ENCODE measurements around the gene TMEM176A.
"Not testable (repeated sequence)": the region's sequence is repeated elsewhere in the genome, so short reads cannot be mapped to it uniquely, and the experiment has no call there.

The TMEM176A gene

DNA sequence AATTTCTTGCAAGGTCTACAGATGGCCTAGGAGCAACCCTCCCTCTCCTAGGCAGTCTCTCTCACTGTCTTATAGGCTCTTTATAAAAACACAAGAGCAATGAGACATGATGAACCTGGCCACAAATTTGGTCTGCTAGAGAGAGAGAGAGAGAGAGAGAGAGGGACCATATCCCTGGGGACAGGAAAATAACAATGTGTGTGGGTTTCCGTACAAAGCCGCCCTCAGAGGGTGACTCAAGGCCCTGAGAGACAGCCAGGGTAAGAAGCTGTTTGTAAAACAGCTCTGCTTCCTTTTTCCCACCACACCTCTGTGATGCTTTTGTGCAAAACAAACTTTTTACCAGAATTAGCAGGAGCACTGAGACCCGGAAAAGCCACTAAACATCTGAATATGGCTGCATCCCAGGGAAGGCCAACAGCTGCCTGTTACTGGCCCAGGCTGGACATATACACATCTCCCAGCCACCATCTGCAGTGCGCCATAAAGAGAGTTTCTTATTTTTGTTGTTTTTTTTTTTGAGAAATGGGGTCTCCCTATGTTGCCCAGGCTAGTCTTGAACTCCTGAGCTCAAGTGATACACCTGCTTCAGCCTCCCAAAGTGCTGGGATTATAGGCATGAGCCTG is 45.0 kb upstream of the TMEM176A start:
- Histone ChIP-seq H3K4me1 (no peaks in the 10 kb centered on the region), H3K27me3 (no peaks in the 10 kb centered on the region; the same call in 1 of the 2 replicates), H3K4me3 (ENCODE audit: low read depth, low read length) (no peak overlapping the region), H3K36me3 (no peaks in the 10 kb centered on the region), H3K9me3 (no peaks in the 10 kb centered on the region)
- no peak for TF ChIP-seq CTCF (IDR thresholded peaks at IDR 0.05; ENCODE audit: low read depth, low read length)
- DNase-seq, result no peak

- DNase-seq, result no peak
- no peaks in the 10 kb centered on the region; the same call in 1 of the 2 replicates for H3K27me3 ChIP-seq
- no peaks in the 10 kb centered on the region for H3K9me3 ChIP-seq
- no peaks in the 10 kb centered on the region for H3K36me3 ChIP-seq
- H3K4me1 ChIP-seq, result no peaks in the 10 kb centered on the region
- no peak overlapping the region for H3K4me3 ChIP-seq (ENCODE audit: low read depth, low read length)
- TF ChIP-seq CTCF (IDR thresholded peaks at IDR 0.05; ENCODE audit: low read depth, low read length), result no peak
Observed at GRCh38 chr7:150756166-150756565, 44.4 kb upstream of the TMEM176A start.

- Histone ChIP-seq H3K4me1 (no peaks in the 10 kb centered on the region), H3K36me3 (no peaks in the 10 kb centered on the region), H3K9me3 (no peaks in the 10 kb centered on the region), H3K27me3 (no peaks in the 10 kb centered on the region; the same call in 1 of the 2 replicates), H3K4me3 (ENCODE audit: low read depth, low read length) (no peak overlapping the region)
- no peak for DNase-seq
- TF ChIP-seq CTCF (IDR thresholded peaks at IDR 0.05; ENCODE audit: low read depth, low read length), result peak; percentile 44
Observed at GRCh38 chr7:150756858-150757257, 43.7 kb upstream of the TMEM176A start.

DNA sequence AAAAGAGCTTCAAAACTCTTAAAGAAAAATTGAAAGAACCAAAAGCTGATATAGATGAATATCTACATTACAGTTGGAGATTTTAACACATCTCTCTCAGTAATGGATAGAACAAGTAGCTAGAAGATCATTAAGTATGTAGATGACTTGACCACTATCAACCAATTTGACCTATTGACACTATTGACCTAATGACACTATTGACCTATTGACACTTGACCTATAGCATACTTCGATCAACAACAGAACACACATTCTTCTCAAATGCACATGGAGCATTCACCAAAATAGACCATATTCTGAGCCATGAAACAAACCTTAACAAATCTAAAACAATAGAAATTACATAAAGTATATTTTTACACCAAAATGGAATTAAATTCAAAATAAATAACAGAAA is 41.1 kb upstream of the TMEM176A start:
- H3K4me1 ChIP-seq, result no peaks in the 10 kb centered on the region
- no peaks in the 10 kb centered on the region for H3K9me3 ChIP-seq
- no peaks in the 10 kb centered on the region for H3K27me3 ChIP-seq
- no peak overlapping the region for H3K4me3 ChIP-seq (ENCODE audit: low read depth, low read length)
- DNase-seq, result no peak
- H3K36me3 ChIP-seq, result no peaks in the 10 kb centered on the region
- no peak for TF ChIP-seq CTCF (IDR thresholded peaks at IDR 0.05; ENCODE audit: low read depth, low read length)

- Histone ChIP-seq H3K4me1 (no peaks in the 10 kb centered on the region), H3K9me3 (no peaks in the 10 kb centered on the region), H3K36me3 (no peaks in the 10 kb centered on the region), H3K4me3 (ENCODE audit: low read depth, low read length) (no peak overlapping the region), H3K27me3 (no peaks in the 10 kb centered on the region)
- no peak for DNase-seq
- TF ChIP-seq CTCF (IDR thresholded peaks at IDR 0.05; ENCODE audit: low read depth, low read length), result no peak
Observed at GRCh38 chr7:150766334-150766709, 34.2 kb upstream of the TMEM176A start.

DNA sequence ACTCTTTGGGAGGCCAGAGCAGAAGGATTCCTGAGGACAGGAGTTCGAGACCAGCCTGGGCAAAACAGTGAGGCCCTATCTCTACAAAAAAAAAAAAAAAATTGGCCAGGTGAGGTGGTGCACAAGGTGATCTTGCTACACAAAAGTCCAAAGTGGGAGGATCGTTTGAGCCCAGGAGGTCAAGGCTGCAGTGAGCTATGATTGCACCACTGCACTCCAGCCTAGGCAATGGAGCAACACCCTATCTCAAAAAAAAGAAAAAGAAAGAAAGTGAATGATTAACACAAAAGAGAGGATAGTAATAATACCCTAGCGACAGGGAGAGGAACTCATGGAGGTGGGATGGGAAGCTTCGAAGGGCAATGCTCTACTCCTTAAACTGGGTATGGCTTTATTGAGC is 30.8 kb upstream of the TMEM176A start:
- Histone ChIP-seq H3K4me1 (no peaks in the 10 kb centered on the region), H3K4me3 (ENCODE audit: low read depth, low read length) (no peak overlapping the region), H3K36me3 (no peaks in the 10 kb centered on the region), H3K27me3 (no peaks in the 10 kb centered on the region), H3K9me3 (no peaks in the 10 kb centered on the region)
- no peak for DNase-seq
- no peak for TF ChIP-seq CTCF (IDR thresholded peaks at IDR 0.05; ENCODE audit: low read depth, low read length)

GRCh38 chr7:150774131-150774530 is 26.4 kb upstream of the TMEM176A start:
- not testable (repeated sequence) for DNase-seq; H3K27me3 ChIP-seq; H3K9me3 ChIP-seq; H3K36me3 ChIP-seq; H3K4me3 ChIP-seq (ENCODE audit: low read depth, low read length); H3K4me1 ChIP-seq

All from BE2C (cell line).